Erythroblast (primary cell): Measurements from ENCODE around the gene AMOTL1.

Source experiments
- GATA1 ChIP-seq: IDR thresholded peaks from 2 replicates; pipeline ENCODE4 v1.6.1; 2011; ENCODE audit warnings: low read depth, mild to moderate bottlenecking, control low read depth, low read length, moderate library complexity
- POLR2A ChIP-seq: IDR thresholded peaks from 2 replicates; pipeline ENCODE4 v1.6.1; 2011; ENCODE audit warnings: mild to moderate bottlenecking, low read length

GRCh38 chr11:94790661-94791180 is 22.6 kb downstream of the AMOTL1 start:
- TF ChIP-seq POLR2A, result no peak
- TF ChIP-seq GATA1, result no peak
